SU-DHL-6 (cell line): ENCODE data around the gene PDE4B.

Experiments used
- EZH2phosphoT487 ChIP-seq: fragments of 200-600 bp; sonication (generic), shearing (Covaris generic); conservative IDR thresholded peaks from 2 replicates; pipeline ENCODE4 v1.6.1; 2018; ENCODE audit warnings: mild to moderate bottlenecking, antibody characterized with exemption, low read length, moderate library complexity, mixed read lengths
- TF ChIP-seq, protein P1 (sequence below): fragments of 200-600 bp; sonication (generic); IDR thresholded peaks from one replicate; pipeline ENCODE4 v1.5.1; 2017; ENCODE audit warnings: antibody characterized with exemption, mild to moderate bottlenecking, low read length, moderate library complexity; ENCODE audit not compliant: insufficient read depth, poor library complexity, severe bottlenecking

DNA sequence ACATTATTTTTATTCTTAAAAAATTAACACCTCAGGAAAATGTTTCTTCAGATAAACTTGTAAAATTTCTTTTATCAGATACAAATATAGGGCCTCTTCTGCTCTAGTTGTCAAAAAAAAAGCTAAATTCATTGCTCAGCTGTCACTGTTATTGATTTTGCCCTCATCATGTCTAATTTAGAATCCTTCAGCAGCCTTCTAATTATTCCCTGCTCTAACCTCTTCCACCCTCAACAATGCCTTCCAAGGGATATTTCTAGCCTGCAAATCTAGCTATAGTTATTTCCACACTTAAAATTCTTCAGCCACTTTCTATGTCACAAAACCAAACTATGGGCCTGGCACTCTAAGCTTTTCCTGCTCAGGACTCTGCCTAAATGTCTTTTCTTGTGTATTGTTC lies 25.2 kb downstream of the PDE4B start:
- TF ChIP-seq, protein P1, sequence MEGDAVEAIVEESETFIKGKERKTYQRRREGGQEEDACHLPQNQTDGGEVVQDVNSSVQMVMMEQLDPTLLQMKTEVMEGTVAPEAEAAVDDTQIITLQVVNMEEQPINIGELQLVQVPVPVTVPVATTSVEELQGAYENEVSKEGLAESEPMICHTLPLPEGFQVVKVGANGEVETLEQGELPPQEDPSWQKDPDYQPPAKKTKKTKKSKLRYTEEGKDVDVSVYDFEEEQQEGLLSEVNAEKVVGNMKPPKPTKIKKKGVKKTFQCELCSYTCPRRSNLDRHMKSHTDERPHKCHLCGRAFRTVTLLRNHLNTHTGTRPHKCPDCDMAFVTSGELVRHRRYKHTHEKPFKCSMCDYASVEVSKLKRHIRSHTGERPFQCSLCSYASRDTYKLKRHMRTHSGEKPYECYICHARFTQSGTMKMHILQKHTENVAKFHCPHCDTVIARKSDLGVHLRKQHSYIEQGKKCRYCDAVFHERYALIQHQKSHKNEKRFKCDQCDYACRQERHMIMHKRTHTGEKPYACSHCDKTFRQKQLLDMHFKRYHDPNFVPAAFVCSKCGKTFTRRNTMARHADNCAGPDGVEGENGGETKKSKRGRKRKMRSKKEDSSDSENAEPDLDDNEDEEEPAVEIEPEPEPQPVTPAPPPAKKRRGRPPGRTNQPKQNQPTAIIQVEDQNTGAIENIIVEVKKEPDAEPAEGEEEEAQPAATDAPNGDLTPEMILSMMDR = no peak
- no peak for TF ChIP-seq EZH2phosphoT487
